Ishikawa (cell line): ENCODE data around the gene ITGBL1.
A peak's percentile ranks its signal among the peaks of the same experiment; 100 is the strongest.

Source experiments
- CEBPB ChIP-seq: IDR thresholded peaks from 2 replicates; pipeline ENCODE4 v1.6.1; 2012
- CREB1 ChIP-seq: IDR thresholded peaks from 2 replicates; pipeline ENCODE4 v1.6.1; 2012; ENCODE audit warnings: low read depth
- EGR1 ChIP-seq: IDR thresholded peaks from 2 replicates; pipeline ENCODE4 v1.6.1; 2012
- EP300 ChIP-seq: IDR thresholded peaks from 2 replicates; pipeline ENCODE4 v1.6.1; 2012; ENCODE audit warnings: borderline replicate concordance
- FOXM1 ChIP-seq: IDR thresholded peaks from 2 replicates; pipeline ENCODE4 v1.6.1; 2012; ENCODE audit warnings: low read depth, borderline replicate concordance
- MAX ChIP-seq: IDR thresholded peaks from 2 replicates; pipeline ENCODE4 v1.6.1; 2012
- NFIC ChIP-seq: IDR thresholded peaks from 2 replicates; pipeline ENCODE4 v1.6.1; 2012
- RAD21 ChIP-seq: IDR thresholded peaks from 2 replicates; pipeline ENCODE4 v1.6.1; 2012; ENCODE audit warnings: low read depth
- REST ChIP-seq: IDR thresholded peaks from 2 replicates; pipeline ENCODE4 v1.6.1; 2012; ENCODE audit warnings: low read depth, mild to moderate bottlenecking
- TAF1 ChIP-seq: IDR thresholded peaks from 2 replicates; pipeline ENCODE4 v1.6.1; 2012; ENCODE audit warnings: low read depth, mild to moderate bottlenecking
- TCF12 ChIP-seq: IDR thresholded peaks from 2 replicates; pipeline ENCODE4 v1.6.1; 2012; ENCODE audit warnings: low read depth
- TEAD4 ChIP-seq: IDR thresholded peaks from 2 replicates; pipeline ENCODE4 v1.6.1; 2012
- USF1 ChIP-seq: IDR thresholded peaks from 2 replicates; pipeline ENCODE4 v1.6.1; 2012
- YY1 ChIP-seq: IDR thresholded peaks from 2 replicates; pipeline ENCODE4 v1.6.1; 2012; ENCODE audit warnings: low read depth
- ZBTB7A ChIP-seq: IDR thresholded peaks from 2 replicates; pipeline ENCODE4 v1.6.1; 2012; ENCODE audit warnings: low read depth

ITGBL1 gene

GRCh38 chr13:101512650-101513049, 60.2 kb downstream of the ITGBL1 start:
- TF ChIP-seq NFIC (no peak), USF1 (no peak), MAX (no peak), CREB1 (no peak), ZBTB7A (no peak), TEAD4 (no peak), REST (no peak), EP300 (no peak), CEBPB (no peak), YY1 (no peak)

- TF ChIP-seq RAD21 (no peak), EGR1 (no peak), CEBPB (no peak), TAF1 (no peak), TCF12 (no peak), MAX (no peak), ZBTB7A (no peak), NFIC (no peak)
These were observed 61.6 kb downstream of the ITGBL1 start for GRCh38 chr13:101514100-101514499.

GRCh38 chr13:101514695-101515275, 62.3 kb downstream of the ITGBL1 start:
- TF ChIP-seq RAD21 (peak; percentile 56), TEAD4 (no peak)

GRCh38 chr13:101515504-101515903, 63.0 kb downstream of the ITGBL1 start:
- TF ChIP-seq TEAD4 (no peak), EGR1 (no peak), USF1 (no peak), TAF1 (no peak), CEBPB (no peak)

- TF ChIP-seq MAX (no peak), FOXM1 (no peak), EGR1 (no peak), TAF1 (no peak), YY1 (no peak), RAD21 (no peak), CEBPB (no peak), CREB1 (no peak), TCF12 (no peak), REST (no peak), NFIC (no peak), EP300 (no peak), USF1 (no peak)
These were observed 63.8 kb downstream of the ITGBL1 start for GRCh38 chr13:101516262-101516661.

- TF ChIP-seq NFIC (no peak), EP300 (no peak), FOXM1 (no peak), TCF12 (no peak), USF1 (no peak), ZBTB7A (no peak), CREB1 (no peak), YY1 (no peak), TAF1 (no peak), EGR1 (no peak), TEAD4 (no peak), REST (no peak), RAD21 (no peak), MAX (no peak)
These were observed 68.2 kb downstream of the ITGBL1 start for GRCh38 chr13:101520672-101521071.
